Stimulated activated CD4-positive, alpha-beta T cell treated with anti-CD3 and anti-CD28 coated beads, Interleukin-4, amount 100 ng/mL, for 48 hours (primary cell): Measurements from ENCODE around the gene ZNF487.
"Not testable (repeated sequence)": the region's sequence is repeated elsewhere in the genome, so short reads cannot be mapped to it uniquely, and the experiment has no call there.

ENCODE experiments used
- DNase-seq, 2 donors: peaks; one replicate each; pipeline ENCODE4 v3.0.0-alpha.2; 2020; ENCODE audit warnings: low read depth in 2 of 2

The ZNF487 gene

GRCh38 chr10:43436291-43437140, at the start of gene ZNF487:
Gene ZNF487, plus strand, starts transcription at chr10:43437111. Its CDS starts 38,703 bp downstream, at chr10:43475814.
- peak; percentile 80 for DNase-seq

- DNase-seq, result no peak
These were observed 49.3 kb upstream of the ZNF487 start for GRCh38 chr10:43387678-43388032.

- no peak for DNase-seq
These were observed 47.0 kb upstream of the ZNF487 start for GRCh38 chr10:43389867-43390266.

- DNase-seq, result no peak
These were observed 46.6 kb upstream of the ZNF487 start for GRCh38 chr10:43390333-43390732.

DNA sequence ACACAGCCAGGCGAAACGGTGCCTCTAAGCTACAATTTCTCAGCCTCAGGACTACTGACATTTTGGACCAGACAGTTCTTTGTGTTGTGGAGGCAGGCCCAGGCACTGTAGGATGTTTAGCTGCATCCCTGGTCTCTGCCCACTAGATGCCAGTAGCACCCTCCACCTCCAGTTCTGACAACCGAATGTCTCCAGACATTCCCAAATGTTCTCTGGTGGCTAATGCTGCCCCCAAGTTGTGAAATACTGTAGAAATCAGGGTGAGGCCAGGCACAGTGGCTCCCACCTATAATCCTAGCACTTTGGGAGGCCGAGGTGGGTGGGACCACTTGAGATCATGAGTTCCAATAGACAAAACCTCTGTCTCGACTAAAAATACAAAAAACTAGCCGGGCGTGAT, 46.2 kb upstream of the ZNF487 start:
- DNase-seq, result no peak

DNA sequence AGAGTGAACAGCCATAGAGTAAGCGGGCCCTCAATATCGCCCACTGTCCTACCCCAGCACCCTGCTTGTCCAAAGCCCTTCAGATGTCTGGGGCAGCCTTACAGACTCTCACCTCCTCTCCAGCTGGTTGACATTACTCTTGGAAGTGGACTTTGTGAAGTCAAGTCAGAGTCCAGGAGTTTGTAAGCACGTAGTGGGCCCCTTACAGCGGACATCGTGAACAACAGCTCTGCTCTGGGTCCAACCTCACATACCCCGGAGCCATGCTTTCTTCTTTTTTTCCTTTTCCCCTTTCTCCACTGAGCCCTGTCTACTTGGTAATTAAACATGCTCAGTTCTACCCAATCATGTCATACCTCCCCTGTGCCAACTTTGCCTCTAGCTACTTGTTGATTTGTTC, 45.4 kb upstream of the ZNF487 start:
- DNase-seq, result no peak

DNA sequence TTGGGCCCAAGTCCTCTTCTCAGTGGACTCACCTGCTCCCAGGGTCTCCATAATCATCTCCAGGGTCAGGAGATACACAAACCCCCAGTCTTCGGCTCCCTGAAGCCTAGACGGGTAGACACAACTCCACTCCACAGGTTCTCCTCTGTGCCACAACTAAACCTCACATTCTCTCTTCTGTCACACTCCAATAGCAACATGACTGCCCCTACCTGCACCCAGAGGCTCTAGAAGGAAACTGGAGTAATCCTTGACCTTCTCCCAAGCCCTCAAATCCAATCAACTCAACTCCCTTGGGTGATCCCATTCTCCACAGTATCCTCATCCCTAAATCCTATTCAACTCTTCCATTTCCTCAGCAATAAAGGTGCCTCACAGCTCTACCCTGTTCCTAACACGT, 44.2 kb upstream of the ZNF487 start:
- DNase-seq, result no peak

DNA sequence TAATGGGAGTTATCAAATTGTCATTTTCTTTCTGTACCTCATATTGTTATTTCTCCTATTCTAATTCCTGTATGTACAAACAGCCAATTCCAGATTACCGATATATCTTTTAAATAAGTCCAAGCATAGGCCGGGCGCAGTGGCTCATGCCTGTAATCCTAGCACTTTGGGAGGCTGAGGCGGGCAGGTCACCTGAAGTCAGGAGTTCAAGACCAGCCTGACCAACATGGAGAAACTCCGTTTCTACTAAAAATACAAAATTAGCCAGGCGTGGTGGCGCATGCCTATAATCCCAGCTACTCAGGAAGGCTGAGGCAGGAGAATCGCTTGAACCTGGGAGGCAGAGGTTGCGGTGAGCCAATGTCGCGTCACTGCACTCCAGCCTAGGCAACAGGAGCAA, 43.7 kb upstream of the ZNF487 start:
- not testable (repeated sequence) for DNase-seq

DNA sequence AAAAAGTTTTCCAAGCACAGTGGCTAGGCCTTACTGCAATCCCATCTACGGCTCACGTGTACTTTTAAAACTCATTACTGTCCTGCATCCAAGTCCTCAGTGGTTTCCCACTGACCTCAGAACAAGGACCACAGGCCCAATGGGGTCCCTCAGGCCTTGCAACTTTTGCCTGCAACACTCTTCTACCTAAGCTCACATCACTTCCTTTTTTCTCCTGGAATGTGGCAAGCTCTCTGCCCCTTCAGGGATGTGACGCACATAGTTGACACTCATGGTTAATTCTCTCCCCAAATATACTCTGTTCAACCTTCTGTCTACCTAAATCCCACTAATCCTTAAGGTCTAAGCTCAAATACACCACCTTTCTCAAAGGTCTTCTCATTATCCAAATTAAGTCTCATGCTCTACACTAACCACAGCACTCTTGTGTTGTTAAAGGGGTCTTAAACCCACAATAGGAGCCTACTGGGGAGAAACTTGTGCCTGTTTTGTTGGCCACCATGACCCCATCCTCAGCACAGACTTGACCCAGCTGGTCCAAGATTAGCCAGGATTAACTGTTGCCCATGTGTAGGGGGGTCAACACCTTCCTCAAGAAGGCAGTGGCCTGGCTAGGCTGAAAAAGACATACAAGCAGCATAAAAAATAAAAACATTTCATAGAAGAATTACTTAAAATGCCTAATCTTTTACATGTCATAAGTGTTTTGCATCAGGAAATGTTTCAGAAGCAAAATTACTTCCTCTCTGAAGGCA, 43.1 kb upstream of the ZNF487 start:
- DNase-seq, result no peak

DNA sequence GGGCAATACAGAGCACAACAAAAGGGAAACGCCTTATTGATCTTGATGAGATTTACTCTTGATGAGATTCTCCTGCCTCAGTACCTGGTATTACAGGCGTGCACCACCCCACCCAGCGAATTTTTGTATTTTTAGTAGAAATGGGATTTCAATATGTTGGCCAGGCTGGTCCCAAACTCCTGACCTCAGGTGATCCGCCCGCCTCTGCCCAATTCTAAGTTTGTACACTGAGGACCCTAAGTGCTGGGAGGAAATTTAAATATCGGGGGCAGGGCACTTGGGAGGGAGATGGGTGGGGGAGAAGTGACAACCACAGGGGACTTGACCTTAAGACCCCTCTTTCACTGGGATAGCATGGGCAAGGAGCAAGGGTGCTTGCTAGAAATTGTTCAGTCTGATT, 42.0 kb upstream of the ZNF487 start:
- DNase-seq, result no peak

GRCh38 chr10:43395571-43396060, 41.3 kb upstream of the ZNF487 start:
- peak in 1 of 2 donors; percentile 44 for DNase-seq

GRCh38 chr10:43396061-43396927, 40.6 kb upstream of the ZNF487 start:
- peak; percentile 76 for DNase-seq

GRCh38 chr10:43396928-43397624, 39.8 kb upstream of the ZNF487 start:
- peak; percentile 72 to 85 for DNase-seq

- no peak for DNase-seq
These were observed 38.0 kb upstream of the ZNF487 start for GRCh38 chr10:43398939-43399319.

DNA sequence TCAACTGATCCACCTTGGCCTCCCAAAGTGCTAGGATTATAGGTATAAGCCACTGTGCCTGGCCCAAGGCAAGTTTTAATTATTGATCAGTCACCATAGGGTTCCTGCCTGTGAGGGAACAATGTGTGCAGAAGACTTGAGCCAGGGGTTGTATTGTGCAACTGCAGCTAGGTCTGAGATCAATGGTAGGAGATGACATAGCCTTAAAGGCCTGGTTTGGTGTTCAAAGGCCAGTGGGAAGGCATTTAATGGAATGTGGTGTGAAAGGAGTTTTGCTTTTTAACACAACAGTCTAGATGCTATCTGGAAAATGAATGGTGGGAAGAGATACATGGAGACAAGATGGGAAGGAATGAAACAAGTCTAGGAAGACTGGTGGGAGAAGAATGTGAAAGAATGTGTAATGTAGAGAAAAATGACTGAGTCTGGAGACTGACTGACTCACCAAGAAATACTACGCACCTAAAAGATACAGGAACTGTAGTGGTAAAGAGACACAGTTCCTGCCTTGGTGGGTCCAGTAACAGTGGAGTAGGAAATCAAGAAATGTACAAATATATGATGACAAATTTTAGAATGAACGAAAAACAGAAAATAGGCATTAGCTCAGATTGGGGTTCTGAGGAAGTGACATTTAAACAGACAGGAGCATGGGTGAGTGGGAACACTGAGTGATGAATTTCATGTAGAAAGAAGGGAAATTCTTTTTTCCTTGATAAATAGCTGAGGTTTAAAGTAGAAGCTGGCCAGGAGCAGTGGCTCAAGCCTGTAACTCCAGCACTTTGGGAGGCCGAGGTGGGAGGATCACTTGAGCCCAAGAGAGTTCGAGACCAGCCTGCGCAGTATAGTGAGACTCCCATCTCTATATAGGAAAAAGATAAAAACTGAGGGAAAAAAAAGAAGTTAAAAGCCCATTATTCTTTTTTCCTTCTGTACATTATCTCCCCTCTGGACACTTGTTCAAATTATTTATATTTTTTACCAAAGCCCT, 37.3 kb upstream of the ZNF487 start:
- no peak for DNase-seq

DNA sequence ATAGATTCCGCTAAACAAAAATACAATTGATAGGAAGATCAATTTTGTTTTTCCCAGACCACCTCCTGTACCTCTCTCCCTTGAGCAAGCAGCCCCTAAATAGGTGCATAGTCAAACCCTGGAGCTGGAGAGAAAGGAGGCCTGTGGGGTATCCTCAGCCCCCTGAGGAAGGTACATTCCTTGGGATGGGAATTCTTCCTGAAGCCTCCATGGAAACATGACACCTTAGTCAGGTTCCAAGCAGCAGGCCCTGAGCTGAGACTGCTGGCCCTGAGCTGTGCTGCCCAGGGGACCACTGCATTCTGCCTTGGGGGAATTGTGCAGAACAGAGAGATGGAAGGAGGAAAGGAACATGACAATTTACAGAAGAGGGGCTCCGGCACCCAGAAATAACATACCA, 35.3 kb upstream of the ZNF487 start:
- DNase-seq, result no peak

GRCh38 chr10:43402176-43402575, 34.7 kb upstream of the ZNF487 start:
- no peak for DNase-seq

GRCh38 chr10:43402880-43403452, 33.9 kb upstream of the ZNF487 start:
- DNase-seq, result no peak

- DNase-seq, result no peak
These were observed 32.8 kb upstream of the ZNF487 start for GRCh38 chr10:43403911-43404703.
